GM12878 (cell line): ENCODE results near the gene STRBP. TPM values are rescaled to one million over a fixed set of nuclear protein-coding genes. Genes with fewer than 3 reads are reported as not detected.

Source experiments
- CEBPZ ChIP-seq: fragments of 150-350 bp; IDR thresholded peaks from 2 replicates; pipeline ENCODE4 v1.6.1; 2016; ENCODE audit warnings: low read depth, low read length
- CHD4 ChIP-seq: fragments of 200-600 bp; sonication (generic); IDR thresholded peaks from 2 replicates; pipeline ENCODE4 v1.6.1; 2016; ENCODE audit warnings: mild to moderate bottlenecking
- E4F1 ChIP-seq: fragments of 450-650 bp; IDR thresholded peaks from 2 replicates; pipeline ENCODE4 v1.6.1; 2018; ENCODE audit warnings: borderline replicate concordance, mild to moderate bottlenecking; ENCODE audit not compliant: partially characterized antibody
- LARP7 ChIP-seq: fragments of 450-650 bp; IDR thresholded peaks from 2 replicates; pipeline ENCODE4 v1.6.1; 2017; ENCODE audit warnings: mild to moderate bottlenecking
- NFIC ChIP-seq: IDR thresholded peaks from 2 replicates; pipeline ENCODE4 v1.6.1; 2012; ENCODE audit warnings: low read depth, mild to moderate bottlenecking, inconsistent platforms, low read length, moderate library complexity
- NKRF ChIP-seq: fragments of 450-650 bp; conservative IDR thresholded peaks from 2 replicates; pipeline ENCODE4 v1.6.1; 2017; ENCODE audit warnings: mild to moderate bottlenecking, moderate library complexity
- PAX5 ChIP-seq: IDR thresholded peaks from 2 replicates; pipeline ENCODE4 v1.6.1; 2011; ENCODE audit warnings: low read depth, low read length, borderline replicate concordance
- RELA ChIP-seq: fragments of 450-650 bp; IDR thresholded peaks from 2 replicates; pipeline ENCODE4 v1.8.0; 2014; ENCODE audit warnings: borderline replicate concordance; ENCODE audit not compliant: partially characterized antibody
- polyA plus RNA-seq, 11 experiments: library from polyadenylated mRNA; depleted of rRNA in 4 of 11; unstranded in 6 of 11; stranded (reverse) in 5 of 11; fragments of >200 nt; fragmentation: Nextera tagmentation in 4 of 11; fragmentation: Illumina TruSeq in 1 of 11; extraction: Ambion mirVana in 4 of 11; extraction: Trizol in 1 of 11; gene quantifications; 1 replicate in 1 of 11; 2 replicates in 10 of 11; pipeline versions ENCODE4 v1.2.1 to v1.2.3, GENCODE V29; 2011 to 2016; ENCODE audit warnings: inconsistent platforms in 2 of 11, missing spikeins in 2 of 11, low read depth in 1 of 11
- total RNA-seq, 4 experiments: library from RNA; depleted of rRNA in 3 of 4; stranded (reverse); fragments of >200 nt in 3 of 4; fragmentation: Illumina TruSeq in 1 of 4; extraction: Trizol in 1 of 4; gene quantifications; 2 replicates each; pipeline versions ENCODE4 v1.2.1 to v1.2.3, GENCODE V29; 2013 to 2021

The STRBP gene
- total and polyA plus RNA-seq, 10 of the 15 experiments (the other 5 are each of a cell fraction or from before 2014, with no cell fraction given) = 31.0 to 96.8 (median 71.4) TPM

GRCh38 chr9:123083680-123084079, 184.7 kb downstream of the STRBP start (continued):
- TF ChIP-seq E4F1 (no peak), NKRF (no peak), CEBPZ (no peak), LARP7 (no peak), NFIC (no peak), RELA (no peak), PAX5 (no peak), CHD4 (no peak)
